Fibroblast of peridontal ligament (primary cell): ENCODE data around the gene SPON1.
"Not testable (repeated sequence)": the region's sequence is repeated elsewhere in the genome, so short reads cannot be mapped to it uniquely, and the experiment has no call there.

Source experiments
- DNase-seq: peaks from one replicate; pipeline ENCODE4 v3.0.0-alpha.2; 2010; ENCODE audit errors: extremely low read depth

Gene SPON1

DNA sequence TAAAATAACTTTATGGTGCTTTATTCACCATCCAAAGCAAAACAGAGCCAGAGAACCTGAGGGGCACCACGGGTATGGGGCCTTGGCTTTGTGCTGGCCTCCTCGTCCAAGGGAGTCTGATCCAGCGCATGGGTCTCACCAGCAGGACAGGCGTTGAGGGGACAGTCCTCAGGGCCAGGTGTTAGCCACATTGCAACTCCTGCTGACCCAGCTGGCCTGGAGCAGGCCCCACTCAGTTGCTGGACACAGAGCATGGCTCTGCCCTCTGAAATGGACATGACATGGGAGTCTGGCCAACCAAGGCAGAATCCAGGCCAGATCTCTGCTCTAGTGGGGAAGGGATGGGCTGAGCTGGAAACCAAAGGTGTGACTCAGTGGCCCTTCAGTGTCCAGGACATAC is 280.2 kb downstream of the SPON1 start:
- no peak for DNase-seq

GRCh38 chr11:14244926-14245325 is 282.4 kb downstream of the SPON1 start:
- DNase-seq, result no peak

DNA sequence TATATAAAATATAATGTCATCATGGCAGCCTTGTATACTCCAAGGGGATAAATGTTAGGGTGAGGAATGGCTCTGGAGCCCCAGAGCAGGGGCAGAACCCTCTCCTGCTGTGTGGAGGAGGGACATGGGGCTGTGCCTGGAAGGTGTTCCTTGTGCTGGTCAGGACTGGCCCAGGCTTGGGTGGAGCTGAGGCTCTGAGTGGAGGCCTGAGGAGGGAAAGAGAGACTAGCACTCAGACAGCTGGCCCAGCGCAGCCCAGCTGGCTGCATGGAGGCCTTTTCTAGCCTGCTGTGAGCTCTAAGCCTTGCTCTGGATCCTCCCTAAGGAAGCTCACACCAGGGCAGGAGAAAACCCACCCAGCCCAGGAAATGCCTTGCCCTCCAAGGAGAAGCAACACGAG is 282.9 kb downstream of the SPON1 start:
- no peak for DNase-seq

GRCh38 chr11:14248580-14248981 is 286.1 kb downstream of the SPON1 start:
- no peak for DNase-seq

DNA sequence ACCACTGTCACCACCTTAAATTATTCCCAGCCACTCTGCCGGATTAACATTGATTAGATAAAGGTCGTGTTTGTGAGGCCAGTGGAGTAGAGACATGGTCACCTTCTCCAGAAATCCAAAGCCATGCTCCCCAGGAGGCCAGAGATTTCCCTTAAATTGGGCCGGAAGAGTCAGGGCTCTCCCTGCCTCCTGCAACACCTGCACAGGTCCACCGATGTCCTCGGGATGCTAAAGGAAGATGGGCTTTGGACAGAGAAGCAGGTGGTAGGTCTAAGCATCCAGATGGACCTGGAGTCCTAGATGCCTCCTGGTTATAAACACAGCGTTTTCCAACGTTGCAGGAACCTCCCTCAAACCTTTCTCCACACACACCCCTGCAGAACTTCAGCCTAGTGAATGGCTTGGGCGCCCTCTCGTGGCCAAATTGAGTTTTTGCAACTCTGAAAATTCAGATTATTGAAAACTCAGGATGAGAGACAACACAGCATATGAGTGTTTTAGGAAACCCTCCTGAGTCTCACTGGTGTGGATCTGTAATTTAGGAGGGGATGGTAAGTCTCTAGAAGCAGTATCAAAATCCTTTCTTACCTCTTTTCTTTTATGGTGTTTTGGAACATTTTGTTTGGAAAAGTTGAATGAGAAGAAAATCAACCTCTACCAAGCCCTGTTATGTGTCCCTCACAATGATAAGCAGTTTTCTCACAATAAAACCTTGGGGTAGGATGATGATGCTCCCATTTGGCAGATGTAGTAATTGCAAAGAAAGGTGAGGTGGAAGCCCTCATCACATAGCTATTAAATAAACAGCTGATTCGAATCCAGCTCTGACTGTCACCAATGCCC is 286.8 kb downstream of the SPON1 start:
- peak; percentile 69 for DNase-seq

DNA sequence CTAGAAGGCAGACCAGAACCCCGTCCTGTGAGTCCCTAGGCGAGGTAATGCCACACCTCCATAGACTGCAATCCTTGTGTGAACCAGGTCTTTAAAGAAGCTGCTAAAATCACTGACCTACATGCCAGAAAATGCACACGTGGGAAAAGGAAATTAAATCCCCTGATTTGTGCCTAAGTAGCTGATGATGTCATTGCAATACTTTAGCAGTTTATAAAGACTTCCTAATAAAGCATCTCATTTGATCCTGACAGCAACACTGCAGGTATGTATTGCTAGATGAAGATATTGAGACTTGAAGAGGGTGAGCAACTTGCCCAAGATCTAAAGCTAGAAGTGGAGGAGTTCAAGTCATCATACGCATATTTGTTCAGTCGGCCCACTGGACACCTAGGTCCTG is 289.2 kb downstream of the SPON1 start:
- no peak for DNase-seq

DNA sequence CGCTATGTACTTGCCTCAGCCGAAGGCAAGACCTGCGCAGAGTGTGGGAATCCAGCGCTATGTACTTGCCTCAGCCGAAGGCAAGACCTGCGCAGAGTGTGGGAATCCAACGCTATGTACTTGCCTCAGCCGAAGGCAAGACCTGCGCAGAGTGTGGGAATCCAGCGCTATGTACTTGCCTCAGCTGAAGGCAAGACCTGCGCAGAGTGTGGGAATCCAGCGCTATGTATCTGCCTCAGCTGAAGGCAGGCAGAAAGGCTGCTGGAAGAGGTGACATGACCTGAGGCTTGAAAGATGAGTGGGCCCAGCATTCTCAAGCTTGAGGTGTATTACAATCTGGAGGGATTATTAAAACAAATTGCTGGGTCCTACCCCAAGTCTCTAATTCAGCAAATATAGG is 290.0 kb downstream of the SPON1 start:
- DNase-seq, result not testable (repeated sequence)

DNA sequence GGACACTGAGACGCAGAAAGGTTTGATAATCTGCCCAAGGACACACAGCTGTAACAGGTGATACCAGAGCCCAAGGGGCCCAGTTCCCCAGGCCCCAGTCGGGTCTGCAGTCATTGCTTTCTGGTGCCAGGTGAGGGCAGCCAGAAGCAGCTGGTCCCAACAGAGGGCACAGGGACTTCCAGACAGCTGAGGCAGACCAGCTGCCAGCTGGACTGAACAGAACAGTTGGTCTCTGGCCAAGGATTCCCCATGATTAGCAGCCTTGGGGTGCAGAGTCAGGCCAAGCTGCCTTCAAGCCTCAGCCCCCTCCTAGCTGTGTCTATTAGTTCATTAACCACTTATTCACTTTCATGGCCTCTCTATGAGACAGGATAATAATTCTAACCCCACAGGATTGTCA is 290.9 kb downstream of the SPON1 start:
- no peak for DNase-seq

- DNase-seq, result no peak
Measured at GRCh38 chr11:14253840-14254239, 291.3 kb downstream of the SPON1 start.

DNA sequence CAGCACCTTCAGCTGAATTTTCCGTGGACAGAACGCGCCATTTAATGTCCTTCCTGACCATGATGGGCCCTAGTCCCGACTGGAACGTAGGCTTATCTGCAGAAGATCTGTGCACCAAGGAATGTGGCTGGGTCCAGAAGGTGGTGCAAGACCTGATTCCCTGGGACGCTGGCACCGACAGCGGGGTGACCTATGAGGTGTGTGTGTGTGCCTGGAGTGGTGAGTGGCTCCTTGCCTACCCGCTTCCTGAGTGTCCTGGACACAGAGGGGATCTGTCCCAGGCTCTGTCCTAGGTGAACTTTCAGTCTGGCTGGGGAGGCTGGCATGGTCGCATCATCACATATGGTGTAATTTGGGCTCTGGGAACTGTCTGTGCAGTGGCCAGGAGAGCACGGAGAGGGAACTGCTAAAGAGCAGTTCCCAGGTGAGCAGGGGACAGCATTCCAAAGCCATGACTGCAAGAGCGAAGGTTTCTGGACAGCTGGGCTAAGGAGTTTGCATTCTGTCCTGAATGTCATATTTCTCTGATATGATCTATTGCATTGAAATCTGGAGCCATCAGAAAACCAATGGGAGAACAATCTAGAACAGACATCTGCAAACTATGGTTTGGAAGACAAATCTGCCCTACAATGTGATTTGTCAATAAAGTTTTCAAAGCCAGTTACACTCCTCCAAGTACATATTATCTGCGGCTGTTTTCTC is 292.2 kb downstream of the SPON1 start:
- no peak for DNase-seq

- peak; percentile 16 for DNase-seq
Measured at GRCh38 chr11:14255238-14255534, 292.7 kb downstream of the SPON1 start.

- peak; percentile 39 for DNase-seq
Measured at GRCh38 chr11:14258221-14258935, 295.9 kb downstream of the SPON1 start.

GRCh38 chr11:14259186-14259784 is 296.8 kb downstream of the SPON1 start:
- no peak for DNase-seq

DNA sequence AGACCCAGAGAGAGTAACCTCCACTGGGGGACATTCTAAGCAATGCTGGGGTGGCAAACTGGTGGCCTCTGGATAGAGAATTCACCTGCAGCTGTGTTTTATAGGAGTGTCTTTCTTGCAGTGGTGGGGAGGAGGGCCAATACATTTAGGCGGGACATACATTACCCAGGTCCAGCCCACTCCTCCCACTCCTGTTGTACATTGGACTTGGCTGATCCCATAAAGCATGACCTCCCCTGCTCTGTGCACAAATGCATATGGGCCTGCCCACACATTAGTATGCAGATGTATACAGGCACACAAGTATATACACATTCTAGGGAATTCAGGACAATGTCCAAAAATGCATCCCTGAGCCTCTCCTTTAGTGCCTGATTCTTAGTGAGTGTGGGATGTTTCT is 297.4 kb downstream of the SPON1 start:
- DNase-seq, result no peak

DNA sequence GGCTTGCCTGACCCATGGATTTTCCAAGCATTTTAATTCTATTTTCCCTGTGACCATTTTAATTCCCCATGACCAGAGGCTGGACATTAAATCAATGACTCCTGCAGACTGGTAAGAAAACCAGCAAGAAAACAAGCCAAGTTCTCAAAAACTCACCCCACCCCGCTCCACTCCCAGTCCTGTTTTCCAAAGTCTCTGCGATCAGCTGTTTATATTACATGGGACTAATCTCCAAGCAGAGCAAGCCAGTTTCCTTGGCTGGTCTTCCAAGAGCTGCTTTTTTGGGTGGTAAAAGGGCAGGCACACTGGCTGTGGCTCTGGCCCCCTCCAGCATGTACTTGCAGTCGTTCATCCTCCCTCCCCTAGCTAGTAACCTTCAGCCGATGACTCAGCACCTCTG is 298.5 kb downstream of the SPON1 start:
- no peak for DNase-seq

GRCh38 chr11:14262271-14262846 is 299.8 kb downstream of the SPON1 start:
- no peak for DNase-seq

- no peak for DNase-seq
Measured at GRCh38 chr11:14264966-14265365, 302.4 kb downstream of the SPON1 start.

GRCh38 chr11:14266622-14267021 is 304.1 kb downstream of the SPON1 start:
- DNase-seq, result no peak

DNA sequence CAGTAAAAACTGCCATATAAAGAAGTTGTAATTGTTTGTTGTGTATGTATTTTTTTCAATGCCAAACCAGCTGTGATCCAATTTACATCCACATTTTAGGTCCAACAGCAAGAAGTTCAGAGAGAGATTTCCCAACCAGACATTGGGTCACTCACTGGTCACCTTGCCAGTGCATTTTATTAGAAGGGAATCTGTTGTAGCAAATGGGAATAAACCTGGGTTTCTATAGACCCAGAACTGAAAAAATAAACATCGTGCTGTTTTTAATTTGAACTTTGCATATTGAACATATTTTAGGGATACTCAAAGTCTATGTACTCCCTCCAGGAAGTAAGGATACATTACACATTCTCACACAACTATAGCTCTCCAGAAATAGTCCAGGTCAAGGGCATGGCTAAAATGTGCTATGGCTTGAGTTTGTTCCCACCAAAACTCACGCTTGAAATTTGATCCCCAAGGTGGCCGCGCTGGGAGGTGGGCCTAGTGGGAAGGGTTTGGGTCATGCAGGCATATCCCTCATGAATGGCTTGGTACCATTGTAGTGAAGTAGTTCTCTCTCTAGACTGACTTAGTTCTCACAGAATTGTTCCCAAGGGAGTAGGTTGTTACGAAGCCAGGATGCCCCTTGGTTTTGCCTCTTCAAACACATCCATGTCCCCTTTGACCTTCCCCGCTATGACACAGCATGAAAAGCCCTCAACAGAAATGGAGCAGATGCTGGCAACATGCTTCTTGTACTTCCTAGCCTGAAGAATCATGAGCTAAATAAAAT is 305.5 kb downstream of the SPON1 start:
- DNase-seq, result peak; percentile 46

DNA sequence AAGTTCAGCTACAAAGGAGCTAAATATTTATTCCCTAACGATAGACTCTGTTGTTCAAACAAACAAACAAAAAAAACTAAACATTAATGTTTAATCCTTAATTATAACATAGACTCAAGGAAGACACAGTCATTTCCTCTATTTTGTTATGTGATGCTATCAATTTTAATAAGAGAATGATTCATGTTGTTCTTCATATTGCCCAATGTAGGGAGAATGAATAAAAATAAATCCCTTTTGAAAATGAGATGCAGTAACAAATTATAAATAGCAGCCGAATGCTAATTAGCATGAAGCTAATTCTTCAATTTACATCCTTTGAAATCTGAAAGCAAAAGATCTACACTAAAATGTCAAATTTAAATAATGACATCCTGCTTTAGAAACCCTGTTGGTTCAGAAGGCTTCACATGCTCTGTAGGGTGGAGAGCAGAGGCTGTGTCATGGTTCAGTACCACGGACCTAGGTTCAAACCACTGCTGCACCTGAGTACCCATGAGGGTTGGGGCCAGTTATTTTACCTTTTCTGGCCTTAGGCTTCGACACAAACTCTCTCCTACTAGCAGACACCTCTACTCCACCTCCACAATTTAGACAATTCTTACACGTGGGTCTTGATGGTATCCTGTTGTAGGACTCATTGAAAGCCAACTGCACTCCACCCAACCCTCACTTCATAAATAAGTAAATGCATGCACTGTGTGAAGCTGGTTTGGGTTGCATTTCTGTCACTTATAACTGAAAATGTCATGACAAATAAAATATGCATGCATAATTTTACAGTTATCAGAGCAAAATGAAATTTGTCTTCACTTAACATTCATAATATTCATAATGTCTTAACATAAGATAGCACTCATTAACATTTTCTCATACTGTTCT is 307.4 kb downstream of the SPON1 start:
- DNase-seq, result no peak
